Measurements from ENCODE around the gene DSCAM.
A peak's percentile ranks its signal among the peaks of the same experiment; 100 is the strongest.

DSCAM gene

DNA sequence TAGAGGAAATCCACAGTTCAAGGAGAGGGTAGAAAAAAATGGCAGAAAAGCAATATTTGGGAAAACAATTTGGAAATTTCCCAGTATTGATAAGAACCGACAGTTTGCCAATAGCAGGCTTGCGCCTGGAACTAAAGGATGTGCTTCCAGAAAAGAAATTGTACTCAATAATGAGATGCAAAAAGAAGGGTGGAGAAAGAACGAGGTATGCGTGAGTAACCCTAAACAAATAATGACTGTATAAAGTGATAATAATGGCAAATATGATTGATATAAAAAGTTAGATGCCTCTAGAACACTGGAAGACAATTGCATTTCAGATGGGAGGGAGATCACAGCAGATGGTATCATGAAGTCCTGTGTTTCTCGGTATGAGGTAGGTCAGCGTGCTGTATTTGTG is 458.9 kb downstream of the DSCAM start:
- no peak overlapping the region for H3K4me3 ChIP-seq (replicated peaks; ENCODE audit: insufficient read depth, low read length)
- DNase-seq (ENCODE audit: low read depth in 1 of 2, low spot score in 1 of 2), result no peak
- H3K27ac ChIP-seq (replicated peaks), result no peak overlapping the region
- TF ChIP-seq GABPA (IDR thresholded peaks at IDR 0.05; ENCODE audit: low read depth) (no peak), CTCF (IDR thresholded peaks at IDR 0.05; ENCODE audit: insufficient read depth, low read length) (no peak), POLR2AphosphoS5 (IDR thresholded peaks at IDR 0.05; ENCODE audit: low read depth) (no peak), SPI1 (IDR thresholded peaks at IDR 0.05; ENCODE audit: borderline replicate concordance, low read depth) (no peak)
- TF ChIP-seq, protein P1, sequence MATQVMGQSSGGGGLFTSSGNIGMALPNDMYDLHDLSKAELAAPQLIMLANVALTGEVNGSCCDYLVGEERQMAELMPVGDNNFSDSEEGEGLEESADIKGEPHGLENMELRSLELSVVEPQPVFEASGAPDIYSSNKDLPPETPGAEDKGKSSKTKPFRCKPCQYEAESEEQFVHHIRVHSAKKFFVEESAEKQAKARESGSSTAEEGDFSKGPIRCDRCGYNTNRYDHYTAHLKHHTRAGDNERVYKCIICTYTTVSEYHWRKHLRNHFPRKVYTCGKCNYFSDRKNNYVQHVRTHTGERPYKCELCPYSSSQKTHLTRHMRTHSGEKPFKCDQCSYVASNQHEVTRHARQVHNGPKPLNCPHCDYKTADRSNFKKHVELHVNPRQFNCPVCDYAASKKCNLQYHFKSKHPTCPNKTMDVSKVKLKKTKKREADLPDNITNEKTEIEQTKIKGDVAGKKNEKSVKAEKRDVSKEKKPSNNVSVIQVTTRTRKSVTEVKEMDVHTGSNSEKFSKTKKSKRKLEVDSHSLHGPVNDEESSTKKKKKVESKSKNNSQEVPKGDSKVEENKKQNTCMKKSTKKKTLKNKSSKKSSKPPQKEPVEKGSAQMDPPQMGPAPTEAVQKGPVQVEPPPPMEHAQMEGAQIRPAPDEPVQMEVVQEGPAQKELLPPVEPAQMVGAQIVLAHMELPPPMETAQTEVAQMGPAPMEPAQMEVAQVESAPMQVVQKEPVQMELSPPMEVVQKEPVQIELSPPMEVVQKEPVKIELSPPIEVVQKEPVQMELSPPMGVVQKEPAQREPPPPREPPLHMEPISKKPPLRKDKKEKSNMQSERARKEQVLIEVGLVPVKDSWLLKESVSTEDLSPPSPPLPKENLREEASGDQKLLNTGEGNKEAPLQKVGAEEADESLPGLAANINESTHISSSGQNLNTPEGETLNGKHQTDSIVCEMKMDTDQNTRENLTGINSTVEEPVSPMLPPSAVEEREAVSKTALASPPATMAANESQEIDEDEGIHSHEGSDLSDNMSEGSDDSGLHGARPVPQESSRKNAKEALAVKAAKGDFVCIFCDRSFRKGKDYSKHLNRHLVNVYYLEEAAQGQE (IDR thresholded peaks at IDR 0.05; ENCODE audit: insufficient replicate concordance, low read depth), result no peak
- H3K27me3 ChIP-seq (ENCODE audit: insufficient read depth, poor library complexity, severe bottlenecking), result peaks cover 5% of the 10 kb centered on the region

DNA sequence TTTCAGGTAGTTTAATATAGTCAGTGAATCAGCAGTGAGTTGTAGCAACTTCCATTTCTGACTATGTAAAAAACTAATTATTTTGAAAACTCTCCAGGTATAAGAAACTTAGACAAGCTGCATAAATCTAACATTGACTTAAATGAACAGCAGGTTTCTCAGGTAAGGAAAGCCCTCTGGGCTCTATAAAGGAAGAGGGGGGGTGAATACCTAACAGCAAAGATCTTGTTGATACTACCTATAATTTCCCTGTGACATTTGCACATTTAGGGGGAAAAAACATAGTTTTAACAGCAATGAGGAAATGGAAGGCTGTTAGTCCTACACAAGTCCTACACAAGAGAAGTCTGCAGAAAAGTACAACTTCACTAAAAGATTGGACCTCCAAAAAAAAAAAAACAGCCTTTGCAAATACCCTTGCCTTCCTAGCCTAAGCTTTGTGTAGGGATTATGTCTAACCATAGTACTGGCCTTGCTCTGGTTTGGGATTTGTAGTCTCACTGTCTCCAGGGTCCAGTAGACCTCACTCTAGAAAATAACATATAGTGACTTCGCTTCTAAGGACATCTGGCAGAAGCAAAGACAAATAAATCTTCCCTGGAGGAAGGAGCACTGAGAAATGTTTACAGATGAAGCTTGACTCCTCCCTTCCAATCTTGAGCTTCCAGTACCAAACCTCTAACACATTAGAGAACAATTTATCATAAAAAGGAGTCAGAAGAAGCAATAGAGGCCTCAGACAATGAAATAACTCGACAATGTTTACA is 459.8 kb downstream of the DSCAM start:
- DNase-seq (ENCODE audit: low read depth in 1 of 2, low spot score in 1 of 2), result no peak
- no peak for TF ChIP-seq GABPA (IDR thresholded peaks at IDR 0.05; ENCODE audit: low read depth)
- no peak for TF ChIP-seq CTCF (IDR thresholded peaks at IDR 0.05; ENCODE audit: insufficient read depth, low read length)
- TF ChIP-seq, protein P1 (IDR thresholded peaks at IDR 0.05; ENCODE audit: insufficient replicate concordance, low read depth), result no peak
- TF ChIP-seq SPI1 (IDR thresholded peaks at IDR 0.05; ENCODE audit: borderline replicate concordance, low read depth), result no peak
- TF ChIP-seq POLR2AphosphoS5 (IDR thresholded peaks at IDR 0.05; ENCODE audit: low read depth), result no peak
- H3K27ac ChIP-seq (replicated peaks), result no peak overlapping the region
- H3K27me3 ChIP-seq (ENCODE audit: insufficient read depth, poor library complexity, severe bottlenecking), result peaks cover 5% of the 10 kb centered on the region
- no peak overlapping the region for H3K4me3 ChIP-seq (replicated peaks; ENCODE audit: insufficient read depth, low read length)

DNA sequence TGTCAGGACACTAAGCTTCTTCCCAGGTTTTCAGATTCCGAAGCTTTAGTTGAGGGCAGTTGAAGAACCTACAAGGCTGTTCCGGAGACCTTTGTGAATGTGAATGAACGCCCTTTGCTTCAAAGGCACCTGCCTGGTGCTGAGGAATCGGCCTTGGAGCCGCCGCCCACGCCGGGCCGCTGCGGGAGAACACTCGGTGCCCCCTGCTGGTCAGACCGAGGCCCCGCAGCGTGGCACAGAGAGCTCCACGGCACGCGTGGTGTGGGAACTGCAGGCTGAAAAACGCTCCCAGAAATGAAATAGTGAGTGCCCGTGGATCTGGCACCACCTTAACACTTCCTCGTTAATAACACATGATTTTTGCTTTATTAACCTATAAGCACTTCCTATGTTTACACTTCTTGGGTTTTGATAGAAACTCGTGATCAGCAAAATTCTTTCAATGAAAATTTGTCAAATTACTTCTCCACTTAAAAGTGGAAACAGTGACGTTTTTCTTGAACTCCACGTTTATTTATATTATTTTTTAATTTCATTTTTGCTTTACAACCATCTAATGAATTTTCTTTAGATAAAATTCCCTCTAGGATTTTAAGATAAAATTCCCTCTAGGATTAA is 460.6 kb downstream of the DSCAM start:
- Histone ChIP-seq H3K27ac (replicated peaks) (no peak overlapping the region), H3K27me3 (ENCODE audit: insufficient read depth, poor library complexity, severe bottlenecking) (peaks cover 5% of the 10 kb centered on the region), H3K4me3 (replicated peaks; ENCODE audit: insufficient read depth, low read length) (no peak overlapping the region)
- DNase-seq (ENCODE audit: low read depth in 1 of 2, low spot score in 1 of 2), result peak in 1 of 2 experiments; percentile 28
- TF ChIP-seq GABPA (IDR thresholded peaks at IDR 0.05; ENCODE audit: low read depth) (no peak), CTCF (IDR thresholded peaks at IDR 0.05; ENCODE audit: insufficient read depth, low read length) (peak; percentile 67), POLR2AphosphoS5 (IDR thresholded peaks at IDR 0.05; ENCODE audit: low read depth) (no peak), SPI1 (IDR thresholded peaks at IDR 0.05; ENCODE audit: borderline replicate concordance, low read depth) (no peak)
- TF ChIP-seq, protein P1 (IDR thresholded peaks at IDR 0.05; ENCODE audit: insufficient replicate concordance, low read depth), result no peak
